Amygdala (tissue), 56 donors: ENCODE measurements around the gene NKAIN2.
"Not testable (repeated sequence)": the region's sequence is repeated elsewhere in the genome, so short reads cannot be mapped to it uniquely, and the experiment has no call there.

Experiments
- DNase-seq, 56 donors: peaks; one replicate each; lab custom pipeline; 2025; lab: John Stamatoyannopoulos, UW

NKAIN2 gene

GRCh38 chr6:124536157-124536841, 732.6 kb downstream of the NKAIN2 start:
- DNase-seq = no peak

- no peak for DNase-seq
Measured at GRCh38 chr6:124536842-124537191, 733.2 kb downstream of the NKAIN2 start.

GRCh38 chr6:124539096-124539495, 735.4 kb downstream of the NKAIN2 start:
- DNase-seq = no peak

- no peak for DNase-seq
Measured at GRCh38 chr6:124541573-124541972, 737.9 kb downstream of the NKAIN2 start.

GRCh38 chr6:124546601-124547000, 742.9 kb downstream of the NKAIN2 start:
- DNase-seq = no peak

GRCh38 chr6:124551711-124552233, 748.1 kb downstream of the NKAIN2 start:
- no peak for DNase-seq

GRCh38 chr6:124557873-124558272, 754.2 kb downstream of the NKAIN2 start:
- DNase-seq = no peak

GRCh38 chr6:124560078-124560477, 756.4 kb downstream of the NKAIN2 start:
- not testable (repeated sequence) for DNase-seq

GRCh38 chr6:124560873-124561567, 757.4 kb downstream of the NKAIN2 start:
- no peak for DNase-seq

GRCh38 chr6:124561635-124562130, 758.0 kb downstream of the NKAIN2 start:
- DNase-seq = no peak

- not testable (repeated sequence) for DNase-seq
Measured at GRCh38 chr6:124564125-124564524, 760.5 kb downstream of the NKAIN2 start.

GRCh38 chr6:124567401-124567800, 763.7 kb downstream of the NKAIN2 start:
- DNase-seq = no peak

- no peak for DNase-seq
Measured at GRCh38 chr6:124573953-124574352, 770.3 kb downstream of the NKAIN2 start.

GRCh38 chr6:124577734-124578281, 774.1 kb downstream of the NKAIN2 start:
- DNase-seq = no peak

- no peak for DNase-seq
Measured at GRCh38 chr6:124590001-124590400, 786.3 kb downstream of the NKAIN2 start.

GRCh38 chr6:124599656-124600055, 796.0 kb downstream of the NKAIN2 start:
- DNase-seq = no peak

- no peak for DNase-seq
Measured at GRCh38 chr6:124604719-124605118, 801.1 kb downstream of the NKAIN2 start.

GRCh38 chr6:124607119-124607627, 803.5 kb downstream of the NKAIN2 start:
- no peak for DNase-seq

GRCh38 chr6:124613031-124613430, 809.4 kb downstream of the NKAIN2 start:
- no peak for DNase-seq

GRCh38 chr6:124622351-124622750, 818.7 kb downstream of the NKAIN2 start:
- no peak for DNase-seq

GRCh38 chr6:124633655-124634054, 830.0 kb downstream of the NKAIN2 start:
- DNase-seq = no peak
